Subcutaneous adipose tissue (tissue), 4 donors: ENCODE data around the gene RAF1. TPM values are rescaled to one million over a fixed set of nuclear protein-coding genes. Genes with fewer than 3 reads are reported as not detected.

Experiments used
- CTCF ChIP-seq: fragments of 450-650 bp; IDR thresholded peaks from one replicate; pipeline ENCODE4 v1.5.1; 2016; ENCODE audit warnings: low read depth, mild to moderate bottlenecking, control low read depth, antibody characterized with exemption, moderate library complexity
- small RNA-seq: library from RNA; depleted of rRNA; stranded (forward); fragments of <200 nt; gene quantifications from one replicate; pipeline ENCODE3, GENCODE V24; 2016
- total RNA-seq, 4 donors: library from RNA; depleted of rRNA; stranded (reverse); fragments of >200 nt; gene quantifications; one replicate each; pipeline ENCODE4 v1.1.0, GENCODE V29; 2016

RAF1 gene
- total RNA-seq, 4 donors from 2014 or later = 81.1 to 104 (median 91.9) TPM

- TF ChIP-seq CTCF = no peak
Measured at GRCh38 chr3:12544652-12545472, 119.1 kb downstream of the RAF1 start.

- no peak for TF ChIP-seq CTCF
Measured at GRCh38 chr3:12541625-12542024, 122.3 kb downstream of the RAF1 start.

- TF ChIP-seq CTCF = no peak
Measured at GRCh38 chr3:12536423-12536822, 127.5 kb downstream of the RAF1 start.

Small RNA genes within 50 kb of the gene (small RNA-seq; reads per million reads assigned to genes)
- gene CRIP1P1 (not detected), gene RF00017 (not detected)

Other genes starting within 250 kb of the RAF1 start
- gene TSEN2, start 179.6 kb downstream of the RAF1 start, total RNA-seq = 10 to 100 TPM; 11.4 to 26.0 (median 15.1) TPM
- gene MKRN2OS, start 118.6 kb downstream of the RAF1 start, total RNA-seq = not detected
- gene MKRN2, start 107.0 kb downstream of the RAF1 start, total RNA-seq = 10 to 100 TPM; 28.4 to 38.2 (median 31.1) TPM
- not detected for gene TMEM40, start 95.1 kb upstream of the RAF1 start, total RNA-seq
- gene CAND2, start 132.6 kb upstream of the RAF1 start, total RNA-seq = 1 to 10 TPM; 1.3 to 2.2 (median 1.5) TPM
- gene RPL32, start 177.4 kb upstream of the RAF1 start, total RNA-seq = 1,000 to 10,000 TPM in 1 of 4 donors, 100 to 1,000 TPM in 3; 675 to 1,285 (median 784) TPM